Hindlimb muscle (tissue), 1 donor: ENCODE measurements around the gene GRM6. TPM values are rescaled to one million over a fixed set of nuclear protein-coding genes. Genes with fewer than 3 reads are reported as not detected.

Experiments
- DNase-seq: peaks from one replicate; pipeline ENCODE4 v3.0.0-alpha.2; 2013
- polyA plus RNA-seq: library from polyadenylated mRNA; unstranded; fragments of 120-200 nt; gene quantifications from one replicate; pipeline ENCODE4 v1.2.1, GENCODE V29; 2013; ENCODE audit not compliant: insufficient read length

The GRM6 gene
- polyA plus RNA-seq = 0.72 TPM

- DNase-seq = peak; percentile 15
Measured at GRCh38 chr5:178994580-178995340, at the start of gene GRM6. GRM6 (minus strand) TSS chr5:178995320; CDS start chr5:178994944, 376 bp downstream.

- DNase-seq = no peak
Measured at GRCh38 chr5:179044765-179045164, 49.6 kb upstream of the GRM6 start.

- no peak for DNase-seq
Measured at GRCh38 chr5:179033004-179033580, 38.0 kb upstream of the GRM6 start.

- DNase-seq = peak; percentile 97
Measured at GRCh38 chr5:179023528-179024189, 28.5 kb upstream of the GRM6 start, which contains the start of gene ZNF879. ZNF879 (plus strand) TSS chr5:179023804; CDS start chr5:179025005, 1,201 bp downstream.

GRCh38 chr5:179008667-179009066, 13.5 kb upstream of the GRM6 start:
- no peak for DNase-seq

GRCh38 chr5:179006564-179006963, 11.4 kb upstream of the GRM6 start:
- no peak for DNase-seq

GRCh38 chr5:178998441-178998840, 3.3 kb upstream of the GRM6 start:
- no peak for DNase-seq

- DNase-seq = no peak
Measured at GRCh38 chr5:178997191-178997590, 2.1 kb upstream of the GRM6 start.

- no peak for DNase-seq
Measured at GRCh38 chr5:178996156-178996555, 1.0 kb upstream of the GRM6 start.

- no peak for DNase-seq
Measured at GRCh38 chr5:178995341-178995690, 196 bp upstream of the GRM6 start.

GRCh38 chr5:178993955-178994579, 1.1 kb downstream of the GRM6 start:
- no peak for DNase-seq

- no peak for DNase-seq
Measured at GRCh38 chr5:178993236-178993765, 1.8 kb downstream of the GRM6 start.

- DNase-seq = no peak
Measured at GRCh38 chr5:178992291-178992895, 2.7 kb downstream of the GRM6 start.

GRCh38 chr5:178991190-178992145, 3.7 kb downstream of the GRM6 start:
- no peak for DNase-seq

GRCh38 chr5:178990491-178990890, 4.6 kb downstream of the GRM6 start:
- DNase-seq = no peak

GRCh38 chr5:178989311-178989710, 5.8 kb downstream of the GRM6 start:
- DNase-seq = no peak

GRCh38 chr5:178988436-178989220, 6.5 kb downstream of the GRM6 start:
- DNase-seq = no peak

- no peak for DNase-seq
Measured at GRCh38 chr5:178986326-178986960, 8.7 kb downstream of the GRM6 start.

GRCh38 chr5:178984145-178985072, 10.7 kb downstream of the GRM6 start:
- no peak for DNase-seq
